GM21367 (cell line): Measurements from ENCODE around the gene VSTM1.
"Not testable (repeated sequence)": the region's sequence is repeated elsewhere in the genome, so short reads cannot be mapped to it uniquely, and the experiment has no call there.

Source experiments
- ATAC-seq: cut with Tn5 transposase; IDR thresholded peaks from one replicate; pipeline ENCODE4 v1.9.1; 2021; ENCODE audit not compliant: unreplicated experiment

The VSTM1 gene

DNA sequence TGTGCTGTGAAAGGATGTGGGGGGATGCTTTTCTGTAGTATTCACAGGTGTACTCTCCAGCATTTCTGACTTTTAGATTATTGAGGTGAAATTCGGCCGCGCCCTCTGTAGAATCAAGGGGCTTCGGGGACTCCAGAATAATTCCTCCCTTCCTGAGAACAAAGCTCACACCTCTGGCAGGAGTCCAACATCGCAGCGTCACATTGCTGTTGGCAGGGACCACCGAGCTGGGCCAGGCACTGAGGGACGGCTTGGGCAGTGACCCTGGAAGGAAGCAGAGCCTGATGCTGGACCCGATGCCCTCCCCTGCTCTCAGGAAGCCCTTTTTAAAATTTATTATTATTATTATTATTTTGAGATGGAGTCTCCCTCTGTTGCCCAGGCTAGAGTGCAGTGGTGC lies 11.2 kb upstream of the VSTM1 start:
- ATAC-seq, result no peak

DNA sequence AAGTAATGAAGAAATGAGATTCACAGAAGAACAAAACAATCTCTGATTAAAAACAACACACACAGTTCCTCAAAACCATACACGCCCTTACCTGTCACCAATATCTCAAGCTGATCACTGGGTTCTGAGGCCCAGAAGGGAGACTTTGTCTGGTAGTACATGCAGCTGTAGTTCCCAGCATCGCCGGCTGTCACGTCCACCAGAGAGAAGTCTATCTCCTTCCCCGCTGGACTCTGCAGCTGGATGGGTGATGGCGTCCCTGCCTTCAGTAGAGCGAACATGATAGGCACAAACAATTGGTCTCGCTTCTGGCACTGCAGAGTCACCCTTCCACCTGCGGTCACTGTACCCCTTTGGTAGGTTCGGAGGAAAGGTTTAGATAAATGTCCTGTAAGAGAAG lies 10.1 kb upstream of the VSTM1 start:
- no peak for ATAC-seq

DNA sequence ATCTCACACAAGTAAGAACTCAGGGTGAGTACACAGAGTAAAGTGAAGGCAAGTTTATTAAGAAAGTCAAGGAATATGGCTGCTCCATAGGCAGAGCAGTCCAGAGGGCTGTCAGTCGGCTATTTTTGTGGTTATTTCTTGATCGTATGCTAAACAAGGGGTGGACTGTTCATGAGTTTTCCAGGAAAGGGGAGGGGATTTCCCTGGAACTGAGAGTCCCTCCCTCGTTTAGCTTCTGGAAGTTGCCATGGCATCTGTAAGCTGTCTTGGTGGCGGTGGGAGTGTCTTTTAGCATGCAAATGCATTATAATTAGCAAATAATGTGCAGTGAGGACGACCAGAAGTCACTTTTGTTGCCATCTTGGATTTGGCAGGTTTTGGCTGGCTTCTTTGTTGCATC lies 5.8 kb upstream of the VSTM1 start:
- ATAC-seq, result no peak

DNA sequence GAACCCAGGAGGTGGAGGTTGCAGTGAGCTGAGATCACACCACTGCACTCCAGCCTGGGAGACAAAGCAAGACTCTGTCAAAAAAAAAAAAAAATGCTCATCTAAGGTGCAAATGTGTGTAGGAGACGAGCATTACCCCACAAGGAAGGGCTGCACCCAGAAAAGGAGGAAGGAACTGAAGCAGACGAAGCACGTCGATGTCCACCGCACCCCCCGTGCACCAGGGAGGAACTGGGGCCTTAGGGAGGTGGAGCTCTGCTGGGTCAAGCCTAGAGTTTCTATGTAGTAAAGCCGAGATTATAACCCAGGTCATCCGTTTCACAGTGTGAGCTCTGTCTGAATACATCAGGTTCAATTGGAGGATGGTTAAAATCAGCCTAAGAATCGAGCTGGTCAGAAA lies 1.1 kb downstream of the VSTM1 start:
- no peak for ATAC-seq

DNA sequence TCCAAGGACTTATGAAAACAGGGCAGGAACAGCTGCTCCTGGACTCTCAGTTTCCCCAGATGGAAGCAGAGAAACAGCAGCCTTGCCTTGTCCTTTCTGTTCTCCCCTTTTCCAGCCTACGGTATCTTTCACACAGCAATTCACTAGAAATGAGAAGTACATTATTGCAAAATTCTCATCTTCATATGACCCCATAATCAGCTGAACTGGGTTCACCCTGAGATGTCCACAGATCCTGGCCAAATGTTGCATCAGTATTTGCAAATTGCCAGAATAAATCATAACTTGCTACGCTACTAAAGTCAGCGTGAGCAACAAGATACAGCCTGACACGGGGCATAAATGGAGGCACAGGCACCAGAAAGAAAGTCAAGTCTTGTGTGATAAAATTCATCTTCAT lies 16.1 kb downstream of the VSTM1 start:
- ATAC-seq, result no peak

DNA sequence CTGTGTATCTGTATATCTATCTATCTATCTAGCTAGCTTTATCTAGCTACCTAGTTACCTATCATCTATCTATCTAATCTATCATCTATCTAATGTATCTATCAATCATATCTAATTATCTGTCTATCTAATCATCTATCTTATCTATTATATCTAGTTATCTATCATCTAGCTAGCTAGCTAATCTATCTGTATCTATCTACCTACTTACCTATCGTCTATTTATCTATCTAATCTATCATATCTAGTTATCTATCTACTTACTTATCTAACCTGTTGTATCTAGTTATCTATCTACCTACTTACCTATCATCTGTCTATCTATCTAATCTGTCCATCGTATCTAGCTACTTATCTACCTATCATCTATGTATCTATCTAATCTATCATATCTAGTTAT lies 17.9 kb downstream of the VSTM1 start:
- ATAC-seq, result no peak

DNA sequence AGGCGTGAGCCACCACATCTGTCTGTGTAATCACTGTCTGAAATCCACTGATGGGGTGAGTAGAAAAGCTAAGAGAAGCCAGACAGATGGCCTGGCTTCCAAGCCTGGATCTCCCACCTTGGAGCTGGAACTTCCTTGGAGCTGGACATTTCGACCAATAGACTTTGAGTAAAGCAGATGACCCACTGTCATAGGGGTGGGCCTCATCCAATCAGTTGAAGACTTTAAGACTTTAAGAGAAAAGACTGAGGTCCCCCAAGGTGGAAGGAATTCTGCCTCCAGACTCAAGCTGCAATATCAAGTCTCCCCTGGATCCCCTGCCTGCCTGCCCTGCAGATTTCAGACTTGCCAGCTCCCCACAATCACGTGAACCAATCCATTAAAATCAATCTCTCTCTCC lies 20.7 kb downstream of the VSTM1 start:
- no peak for ATAC-seq

DNA sequence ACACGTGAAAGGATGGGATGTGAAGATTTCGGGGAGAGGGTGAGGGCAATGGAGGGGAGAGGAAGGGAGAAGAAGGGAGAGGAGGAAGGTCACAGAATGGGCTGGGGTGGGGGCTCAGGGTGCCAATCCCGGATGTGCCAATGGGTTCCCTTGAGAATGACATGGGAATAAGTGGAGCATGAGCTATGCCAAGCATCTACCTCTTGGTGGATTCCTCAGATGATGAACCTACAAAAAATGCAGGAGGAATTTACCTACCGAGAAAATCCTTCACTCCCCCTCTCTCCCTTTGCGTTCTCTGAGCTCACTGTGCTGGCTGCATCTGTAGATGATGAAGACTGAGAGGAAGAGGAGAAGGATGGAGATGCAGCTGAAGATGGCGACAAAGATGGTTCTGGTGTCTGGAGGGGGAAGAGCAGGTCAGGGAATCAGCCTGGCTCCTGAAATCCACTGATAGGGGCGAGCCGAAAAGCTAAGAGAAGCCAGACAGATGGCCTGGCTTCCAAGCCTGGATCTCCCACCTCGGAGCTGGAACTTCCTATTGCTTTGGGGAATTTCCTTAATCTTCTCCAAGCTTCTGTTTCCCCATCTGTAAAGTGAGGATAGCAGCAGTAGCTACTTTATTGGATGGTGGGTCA lies 21.6 kb downstream of the VSTM1 start:
- no peak for ATAC-seq

DNA sequence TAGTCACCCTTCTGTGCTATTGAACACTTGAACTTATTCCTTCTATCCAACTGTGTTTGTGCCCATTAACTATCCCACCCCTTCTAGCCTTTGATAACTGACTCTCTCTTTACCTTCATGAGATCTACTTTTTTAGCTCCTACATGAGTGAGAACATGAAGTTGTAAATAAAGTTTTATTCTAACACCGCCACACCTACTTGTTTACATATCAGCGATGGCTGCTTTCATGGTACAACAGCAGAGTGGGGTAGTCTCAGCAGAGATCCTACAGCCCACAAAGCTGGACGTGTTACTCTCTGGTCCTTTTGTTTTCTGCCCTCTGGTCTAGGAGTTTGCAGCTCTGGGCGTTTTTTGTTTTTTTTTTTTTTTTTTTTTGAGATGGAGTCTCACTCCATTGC lies 23.7 kb downstream of the VSTM1 start:
- no peak for ATAC-seq

DNA sequence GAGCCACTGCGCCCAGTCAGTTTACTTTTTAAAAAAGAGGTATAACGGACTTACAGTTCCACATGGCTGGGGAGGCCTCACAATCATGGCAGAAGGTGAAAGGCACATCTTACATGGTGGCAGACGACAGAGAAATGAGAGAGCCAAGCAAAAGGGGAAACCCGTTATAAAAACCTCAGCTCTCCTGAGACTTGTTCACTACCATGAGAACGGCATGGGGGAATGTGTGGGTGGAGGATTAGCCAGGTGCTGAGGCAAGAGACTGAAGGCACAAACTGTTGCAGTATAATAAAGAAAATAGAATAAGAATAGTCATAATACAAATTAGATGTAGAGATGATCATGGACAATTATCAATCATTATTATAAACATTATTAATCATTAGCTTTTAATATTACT lies 27.2 kb downstream of the VSTM1 start:
- not testable (repeated sequence) for ATAC-seq

DNA sequence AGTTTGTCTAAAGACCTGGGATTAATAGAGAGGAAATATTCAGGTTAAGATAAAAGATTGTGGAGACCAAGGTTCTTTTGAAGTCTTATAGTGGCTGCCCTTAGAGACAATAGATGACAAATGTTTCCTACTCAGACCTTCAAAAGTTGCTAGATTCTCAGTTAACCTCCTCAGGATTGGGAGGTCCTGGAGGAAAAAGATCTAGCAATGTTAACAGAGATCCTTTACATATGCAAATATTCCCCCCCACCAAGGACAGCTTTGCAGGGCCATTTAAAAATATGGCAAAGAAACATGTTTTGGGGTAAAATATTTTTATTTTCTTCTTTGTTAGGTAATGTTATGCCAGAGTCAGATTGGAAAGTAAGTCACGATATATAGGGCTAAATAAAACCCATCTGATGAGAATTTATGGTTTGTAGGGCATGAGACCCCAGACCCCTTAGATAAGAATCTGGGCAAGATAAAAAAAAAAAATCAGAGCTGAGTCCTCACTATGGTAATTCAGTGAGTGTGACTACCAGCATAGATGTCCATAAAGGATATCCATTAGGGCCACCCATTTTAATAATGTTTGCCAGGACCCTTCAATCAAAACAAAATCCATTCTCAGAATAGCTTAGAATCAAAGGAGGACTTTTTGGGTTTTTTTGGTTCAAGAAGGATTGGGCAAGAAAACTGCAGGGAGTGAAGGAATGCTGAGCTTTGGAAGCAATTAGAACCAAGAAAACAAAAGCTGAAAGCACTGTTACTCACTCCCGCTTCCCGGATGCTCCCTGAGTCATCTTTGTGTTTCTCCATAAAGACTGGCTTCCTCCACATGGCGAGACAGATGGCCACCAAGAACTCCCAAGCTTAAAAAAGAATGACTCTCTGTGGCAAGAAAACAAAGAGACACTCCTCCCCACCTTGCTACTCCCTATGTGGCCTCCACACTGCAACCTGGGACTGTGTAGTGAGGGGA lies 28.2 kb downstream of the VSTM1 start:
- ATAC-seq, result no peak

DNA sequence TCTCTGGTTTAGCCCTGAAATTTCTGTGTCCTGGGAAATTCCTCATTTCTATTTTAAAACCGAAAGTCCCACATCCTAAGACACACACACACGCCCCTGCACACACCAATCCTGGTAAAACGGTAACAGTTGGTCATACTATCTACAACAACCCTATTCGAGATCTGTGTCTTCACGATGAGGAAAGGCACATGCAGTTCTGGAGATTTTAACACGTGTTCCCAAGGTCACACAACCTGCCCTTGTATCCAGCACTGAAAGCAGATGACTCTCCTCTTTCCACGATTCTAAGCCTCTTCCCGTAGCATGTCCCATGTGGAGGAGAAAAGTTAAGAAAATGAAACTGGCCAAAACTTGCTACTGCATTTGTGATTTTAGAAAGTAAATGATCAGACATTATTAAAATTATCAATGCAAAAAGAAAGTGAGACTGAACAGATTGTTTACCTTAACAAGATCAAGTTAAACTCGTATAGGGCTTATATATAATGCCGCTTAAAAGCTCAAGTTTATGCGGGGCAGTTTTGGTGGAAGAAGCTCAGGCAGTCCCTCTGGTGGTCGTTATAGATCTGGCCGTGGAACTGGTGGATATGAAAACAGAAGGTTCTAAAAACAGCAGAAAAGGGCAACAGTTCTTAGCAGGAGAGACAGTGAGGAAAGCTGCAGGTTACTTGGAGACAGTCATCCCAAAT lies 32.7 kb downstream of the VSTM1 start:
- ATAC-seq, result no peak

DNA sequence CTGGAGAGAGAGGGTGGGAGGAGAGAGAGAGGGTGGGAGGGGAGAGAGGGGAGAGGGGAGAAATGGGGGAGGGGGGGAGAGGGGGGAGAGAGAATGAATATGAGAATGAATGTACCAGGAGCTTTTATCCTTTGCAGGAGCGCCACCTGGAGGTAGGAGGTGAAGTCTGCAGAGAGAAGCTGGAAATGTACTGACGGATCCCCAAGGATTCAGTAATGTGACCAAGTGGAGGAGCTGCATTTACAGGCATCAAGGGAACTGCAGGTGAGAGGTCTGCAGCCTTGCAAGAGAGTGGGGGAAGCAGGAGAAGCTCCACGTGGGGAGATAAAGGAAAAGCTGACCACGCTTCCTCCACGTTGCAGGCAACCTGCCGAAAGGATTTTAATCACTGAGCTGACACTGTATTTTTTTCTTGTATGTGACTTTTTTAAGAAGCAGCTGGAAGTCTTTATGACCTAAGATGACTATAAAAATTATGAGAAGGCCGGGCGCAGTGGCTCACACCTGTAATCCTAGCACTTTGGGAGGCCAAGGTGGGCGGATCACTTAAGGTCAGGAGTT lies 33.7 kb downstream of the VSTM1 start:
- no peak for ATAC-seq

DNA sequence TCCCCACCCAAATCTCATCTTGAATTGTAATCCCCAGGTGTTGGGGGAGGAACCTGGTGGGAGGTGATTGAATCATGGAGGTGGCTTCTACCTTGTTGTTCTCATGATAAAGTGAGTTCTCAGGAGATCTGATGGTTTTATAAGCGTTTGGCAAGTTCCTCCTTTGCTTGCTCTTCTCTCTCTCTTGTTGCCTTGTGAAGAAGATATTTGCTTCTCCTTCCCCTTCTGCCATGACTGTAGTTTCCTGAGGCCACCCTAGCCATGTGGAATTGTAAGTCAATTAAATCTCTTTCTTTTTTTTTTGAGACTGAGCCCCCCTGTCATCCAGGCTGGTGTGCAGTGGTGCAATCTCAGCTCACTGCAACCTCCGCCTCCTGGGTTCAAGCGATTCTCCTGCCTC lies 34.4 kb downstream of the VSTM1 start:
- no peak for ATAC-seq

DNA sequence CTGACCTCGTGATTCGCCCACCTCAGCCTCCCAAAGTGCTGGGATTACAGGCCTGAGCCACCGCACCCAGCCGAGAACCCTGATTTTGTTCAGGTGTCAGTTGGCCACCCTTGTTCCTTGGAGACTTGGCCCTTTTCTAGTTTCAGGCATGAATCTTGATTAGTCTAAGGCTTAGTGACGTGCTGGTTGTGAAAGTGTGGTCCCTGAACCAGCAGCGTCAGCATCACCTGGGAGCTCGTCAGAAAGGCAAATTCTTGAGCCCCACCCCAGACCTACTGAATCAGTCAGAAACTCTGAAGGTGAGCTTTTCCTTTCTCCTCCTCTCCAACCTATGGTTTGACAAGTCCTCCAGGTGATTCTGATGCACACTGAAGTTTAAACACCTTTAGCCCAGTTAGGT lies 37.0 kb downstream of the VSTM1 start:
- no peak for ATAC-seq

DNA sequence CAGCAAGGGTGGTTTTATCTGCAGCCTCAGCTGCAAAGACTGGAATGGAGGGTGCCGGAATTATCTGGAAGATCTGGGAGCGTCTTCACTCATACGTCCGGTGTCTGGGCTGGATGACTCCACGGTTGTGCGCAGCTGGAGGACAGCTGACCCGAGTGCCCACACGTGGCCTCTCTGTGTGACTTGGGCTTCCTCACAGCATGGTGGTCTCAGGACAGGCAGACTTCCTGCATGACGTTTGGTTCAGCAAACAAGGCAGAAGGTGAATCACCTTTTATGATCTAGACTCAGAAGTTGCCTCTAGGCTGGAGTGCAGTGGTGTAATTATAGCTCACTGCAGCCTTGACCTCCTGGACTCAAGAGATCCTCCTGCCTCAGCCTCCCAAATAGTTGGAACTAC lies 39.0 kb downstream of the VSTM1 start:
- no peak for ATAC-seq

DNA sequence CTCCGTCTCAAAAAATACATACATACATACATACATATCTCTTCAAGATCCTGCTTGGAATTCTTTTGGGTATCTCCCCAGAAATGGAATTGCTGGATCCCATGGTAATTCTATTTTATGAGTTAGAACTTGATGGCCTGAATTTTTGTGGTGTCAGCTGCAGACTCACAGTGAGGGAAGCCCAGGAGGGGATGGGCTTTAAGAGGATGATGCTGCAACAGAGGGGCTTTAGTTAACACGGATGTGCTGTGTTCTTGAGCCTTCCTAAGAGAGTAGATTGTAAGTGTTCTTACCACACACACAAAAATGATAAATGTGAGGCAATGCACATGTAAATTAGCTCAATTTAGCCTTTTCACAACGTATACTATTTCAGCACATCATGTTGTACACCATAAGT lies 40.5 kb downstream of the VSTM1 start:
- ATAC-seq, result no peak

DNA sequence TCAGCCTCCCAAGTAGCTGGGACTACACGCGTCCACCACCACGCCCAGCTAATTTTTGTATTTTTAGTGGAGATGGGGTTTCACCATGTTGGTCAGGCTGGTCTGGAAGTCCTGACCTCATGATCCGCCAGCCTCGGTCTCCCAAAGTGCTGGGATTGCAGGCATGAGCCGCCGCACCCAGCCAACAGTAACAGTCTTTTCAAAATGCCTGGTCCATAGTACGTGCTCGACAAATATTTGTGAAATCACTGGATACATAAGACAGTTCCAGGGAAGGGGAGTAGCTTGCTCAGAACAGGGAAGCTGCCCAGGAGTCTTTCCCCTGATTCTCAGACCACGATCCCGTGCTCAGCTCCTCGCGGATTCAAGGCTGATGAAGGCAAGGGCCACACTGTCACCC lies 41.8 kb downstream of the VSTM1 start:
- ATAC-seq, result no peak

DNA sequence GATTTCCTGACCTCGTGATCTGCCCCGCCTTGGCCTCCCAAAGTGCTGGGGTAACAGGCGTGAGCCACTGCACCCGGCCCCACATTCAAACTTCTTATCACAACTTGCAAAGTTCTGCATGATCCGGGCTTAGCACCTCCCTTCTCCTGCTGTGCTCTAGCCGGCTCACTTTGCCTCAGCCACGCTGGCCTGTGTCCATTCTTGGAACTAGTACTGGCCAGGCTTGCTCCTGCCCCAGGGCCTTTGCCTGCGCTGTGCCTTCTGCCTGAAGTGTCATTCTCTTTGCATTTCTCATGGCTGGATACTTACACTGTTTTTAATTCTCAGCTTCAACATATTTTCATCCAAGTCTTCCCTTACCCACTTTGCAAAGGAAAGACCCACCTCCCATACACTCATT lies 42.3 kb downstream of the VSTM1 start:
- ATAC-seq, result no peak

DNA sequence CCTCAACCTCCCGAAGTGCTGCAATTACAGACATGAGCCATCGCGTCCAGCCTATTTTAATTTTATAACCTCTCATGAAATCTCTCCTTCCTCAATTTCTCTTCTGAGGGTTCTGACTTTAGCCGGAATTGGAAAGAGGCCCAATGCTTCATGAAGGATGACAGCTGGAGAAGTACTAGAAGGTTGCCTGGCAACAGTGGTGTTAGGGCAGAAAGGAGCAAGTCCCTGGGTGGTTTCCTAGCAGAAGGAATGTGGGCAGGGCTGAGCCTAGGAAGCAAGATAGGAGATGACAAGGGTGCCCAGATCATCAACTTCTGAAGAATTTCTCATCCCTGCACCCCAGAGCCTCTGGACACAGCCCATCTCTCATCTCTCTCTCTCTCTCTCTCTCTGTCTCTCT lies 46.4 kb downstream of the VSTM1 start:
- ATAC-seq, result no peak

DNA sequence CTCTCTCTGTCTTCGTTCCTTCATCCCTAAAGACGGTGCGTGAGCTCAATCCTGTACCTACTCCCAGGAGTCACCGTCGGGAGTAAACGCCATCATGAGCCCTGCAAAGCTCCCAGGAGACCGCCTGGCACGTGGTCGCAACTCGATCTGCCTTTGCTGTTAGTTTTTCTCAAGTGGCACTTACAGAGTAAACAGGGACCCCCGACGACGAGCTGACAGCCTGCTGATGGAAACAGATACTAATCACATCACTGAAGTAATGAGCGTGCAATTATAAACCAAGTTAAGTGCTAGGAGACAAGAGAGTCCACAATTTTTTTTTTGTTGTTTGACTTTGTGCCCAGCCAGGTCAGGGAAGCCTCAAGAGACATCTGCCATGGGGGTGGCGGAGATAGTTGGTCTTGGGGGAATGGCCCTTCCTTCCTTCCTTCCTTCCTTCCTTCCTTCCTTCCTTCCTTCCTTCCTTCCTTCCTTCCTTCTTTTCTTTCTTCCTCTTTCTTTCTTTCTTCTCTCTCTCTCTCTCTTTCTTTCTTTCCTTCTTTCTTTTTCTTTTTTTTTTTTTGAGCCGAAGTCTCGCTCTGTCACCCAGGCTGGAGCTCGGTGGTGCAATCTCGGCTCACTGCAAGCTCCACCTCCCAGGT lies 48.7 kb downstream of the VSTM1 start:
- ATAC-seq, result no peak
